ENCODE data around the gene COA1. TPM values are rescaled to one million over a fixed set of nuclear protein-coding genes. Genes with fewer than 3 reads are reported as not detected.
"Not testable (repeated sequence)": the region's sequence is repeated elsewhere in the genome, so short reads cannot be mapped to it uniquely, and the experiment has no call there.

Gene COA1
- total and polyA plus RNA-seq, 9 of the 15 experiments (the other 6 are each of a cell fraction or from before 2014, with no cell fraction given) = 98.9 to 463 (median 181) TPM

GRCh38 chr7:43687866-43688265 lies 41.5 kb downstream of the COA1 start:
- ATAC-seq; H3K4me1 ChIP-seq (replicated peaks in 1 of 2; ENCODE audit: control insufficient read depth in 2 of 2, insufficient read depth in 2 of 2, low read length in 2 of 2); H2AFZ ChIP-seq (ENCODE audit: low read depth, low read length); BruUV-seq (replicated peaks); POLR2A ChIA-PET; intact Hi-C loops (cut with micrococcal nuclease); H3K36me3 ChIP-seq (ENCODE audit: control insufficient read depth, insufficient read depth, low read length); H4K20me1 ChIP-seq (replicated peaks; ENCODE audit: control insufficient read depth, insufficient read depth, low read length); H3K4me2 ChIP-seq (ENCODE audit: insufficient read depth, low read length); H3K9ac ChIP-seq (ENCODE audit: insufficient read depth in 1 of 2, low read depth in 2 of 2, low read length in 2 of 2); DNase-seq (ENCODE audit: extremely low read depth in 1 of 4, low spot score in 3 of 4); H3K9me3 ChIP-seq (replicated peaks; ENCODE audit: control insufficient read depth, insufficient read depth, low read depth, low read length); H3K9me1 ChIP-seq (ENCODE audit: control insufficient read depth, insufficient read depth, low read length); H3K4me3 ChIP-seq; in situ Hi-C loops (cut with MboI); FAIRE-seq; CTCF ChIA-PET (ENCODE audit: low intra/inter-chr PET ratio); H3K27ac ChIP-seq (ENCODE audit: extremely low read depth, low read depth, low read length); H3K27me3 ChIP-seq (ENCODE audit: control insufficient read depth in 2 of 2, insufficient read depth in 2 of 2, low read length in 2 of 2): not testable (repeated sequence)
- WGBS (ENCODE audit: insufficient coverage, low coverage, missing lambda C conversion rate) = 90% methylated on average over 4 of the region's 4 CpGs
- H3K79me2 ChIP-seq (ENCODE audit: control insufficient read depth, insufficient read depth, low read length) = peaks cover 90% of the 10 kb centered on the region
- TF ChIP-seq, protein P1, sequence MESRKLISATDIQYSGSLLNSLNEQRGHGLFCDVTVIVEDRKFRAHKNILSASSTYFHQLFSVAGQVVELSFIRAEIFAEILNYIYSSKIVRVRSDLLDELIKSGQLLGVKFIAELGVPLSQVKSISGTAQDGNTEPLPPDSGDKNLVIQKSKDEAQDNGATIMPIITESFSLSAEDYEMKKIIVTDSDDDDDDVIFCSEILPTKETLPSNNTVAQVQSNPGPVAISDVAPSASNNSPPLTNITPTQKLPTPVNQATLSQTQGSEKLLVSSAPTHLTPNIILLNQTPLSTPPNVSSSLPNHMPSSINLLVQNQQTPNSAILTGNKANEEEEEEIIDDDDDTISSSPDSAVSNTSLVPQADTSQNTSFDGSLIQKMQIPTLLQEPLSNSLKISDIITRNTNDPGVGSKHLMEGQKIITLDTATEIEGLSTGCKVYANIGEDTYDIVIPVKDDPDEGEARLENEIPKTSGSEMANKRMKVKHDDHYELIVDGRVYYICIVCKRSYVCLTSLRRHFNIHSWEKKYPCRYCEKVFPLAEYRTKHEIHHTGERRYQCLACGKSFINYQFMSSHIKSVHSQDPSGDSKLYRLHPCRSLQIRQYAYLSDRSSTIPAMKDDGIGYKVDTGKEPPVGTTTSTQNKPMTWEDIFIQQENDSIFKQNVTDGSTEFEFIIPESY (CRISPR knock-in tag; IDR thresholded peaks at IDR 0.05) = peak; percentile 93

DNA sequence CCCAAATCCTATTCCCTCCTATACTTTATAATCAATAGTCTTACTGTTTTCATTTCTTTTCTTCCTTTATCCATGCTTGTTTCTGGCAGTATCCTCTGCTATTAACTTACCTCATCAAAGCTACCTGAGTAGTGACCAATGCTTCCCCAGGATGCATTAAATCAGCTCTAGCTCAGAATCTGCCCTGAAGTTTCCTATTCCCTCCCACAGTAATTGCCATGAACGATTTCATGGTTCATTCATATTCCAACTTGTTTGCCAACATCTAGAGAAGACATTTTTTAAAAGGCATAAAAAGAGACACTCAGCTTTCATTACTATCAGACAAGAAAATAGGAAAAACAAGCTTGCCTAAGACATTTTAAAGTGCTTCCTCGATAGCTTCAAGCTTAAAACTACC lies 42.3 kb downstream of the COA1 start:
- no TSS peak for BruUV-seq (replicated peaks)
- H3K9ac ChIP-seq (ENCODE audit: insufficient read depth in 1 of 2, low read depth in 2 of 2, low read length in 2 of 2) = no peak overlapping the region
- H4K20me1 ChIP-seq (replicated peaks; ENCODE audit: control insufficient read depth, insufficient read depth, low read length) = no peaks in the 10 kb centered on the region; the same call in 1 of the 2 replicates
- FAIRE-seq (no peak), ATAC-seq (no peak), DNase-seq (ENCODE audit: extremely low read depth in 1 of 4, low spot score in 3 of 4) (no peak)
- ChIA-PET POLR2A (interaction anchor here (0.7 kb wide), 1 partner anchor 14 kb away, joined by 3 read pairs; no protein-coding TSS in a partner anchor), CTCF (ENCODE audit: low intra/inter-chr PET ratio) (no interaction called here)
- 70% methylated on average over 2 of the region's 2 CpGs for WGBS (ENCODE audit: insufficient coverage, low coverage, missing lambda C conversion rate)
- no peak overlapping the region for H2AFZ ChIP-seq (ENCODE audit: low read depth, low read length)
- H3K79me2 ChIP-seq (ENCODE audit: control insufficient read depth, insufficient read depth, low read length) = peaks cover 89% of the 10 kb centered on the region
- H3K9me3 ChIP-seq (replicated peaks; ENCODE audit: control insufficient read depth, insufficient read depth, low read depth, low read length) = peaks cover 2% of the 10 kb centered on the region; the same call in 1 of the 2 replicates
- no peaks in the 10 kb centered on the region for H3K27me3 ChIP-seq (ENCODE audit: control insufficient read depth in 2 of 2, insufficient read depth in 2 of 2, low read length in 2 of 2)
- H3K4me1 ChIP-seq (replicated peaks in 1 of 2; ENCODE audit: control insufficient read depth in 2 of 2, insufficient read depth in 2 of 2, low read length in 2 of 2) = no peaks in the 10 kb centered on the region
- H3K4me2 ChIP-seq (ENCODE audit: insufficient read depth, low read length) = no peak overlapping the region
- TF ChIP-seq BRF1 (IDR thresholded peaks at IDR 0.05; ENCODE audit: borderline replicate concordance, extremely low read depth, insufficient read length) = no peak
- TF ChIP-seq CEBPG (CRISPR knock-in tag; IDR thresholded peaks at IDR 0.05) = no peak
- TF ChIP-seq CEBPG (tag; conservative IDR thresholded peaks at IDR 0.05 in 1 of 2, IDR thresholded peaks at IDR 0.05 in 1 of 2) = no peak
- no peak for TF ChIP-seq NFIX (CRISPR knock-in tag; IDR thresholded peaks at IDR 0.05; ENCODE audit: low read depth)
- no peak for TF ChIP-seq KLF10 (CRISPR knock-in tag; IDR thresholded peaks at IDR 0.05)
- no peak for TF ChIP-seq NR3C1 (CRISPR knock-in tag; IDR thresholded peaks at IDR 0.05)
- TF ChIP-seq, protein P2, sequence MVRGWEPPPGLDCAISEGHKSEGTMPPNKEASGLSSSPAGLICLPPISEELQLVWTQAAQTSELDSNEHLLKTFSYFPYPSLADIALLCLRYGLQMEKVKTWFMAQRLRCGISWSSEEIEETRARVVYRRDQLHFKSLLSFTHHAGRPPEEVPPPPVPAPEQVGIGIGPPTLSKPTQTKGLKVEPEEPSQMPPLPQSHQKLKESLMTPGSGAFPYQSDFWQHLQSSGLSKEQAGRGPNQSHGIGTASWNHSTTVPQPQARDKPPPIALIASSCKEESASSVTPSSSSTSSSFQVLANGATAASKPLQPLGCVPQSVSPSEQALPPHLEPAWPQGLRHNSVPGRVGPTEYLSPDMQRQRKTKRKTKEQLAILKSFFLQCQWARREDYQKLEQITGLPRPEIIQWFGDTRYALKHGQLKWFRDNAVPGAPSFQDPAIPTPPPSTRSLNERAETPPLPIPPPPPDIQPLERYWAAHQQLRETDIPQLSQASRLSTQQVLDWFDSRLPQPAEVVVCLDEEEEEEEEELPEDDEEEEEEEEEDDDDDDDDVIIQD (CRISPR knock-in tag; IDR thresholded peaks at IDR 0.05) = no peak
- TF ChIP-seq, protein P3, sequence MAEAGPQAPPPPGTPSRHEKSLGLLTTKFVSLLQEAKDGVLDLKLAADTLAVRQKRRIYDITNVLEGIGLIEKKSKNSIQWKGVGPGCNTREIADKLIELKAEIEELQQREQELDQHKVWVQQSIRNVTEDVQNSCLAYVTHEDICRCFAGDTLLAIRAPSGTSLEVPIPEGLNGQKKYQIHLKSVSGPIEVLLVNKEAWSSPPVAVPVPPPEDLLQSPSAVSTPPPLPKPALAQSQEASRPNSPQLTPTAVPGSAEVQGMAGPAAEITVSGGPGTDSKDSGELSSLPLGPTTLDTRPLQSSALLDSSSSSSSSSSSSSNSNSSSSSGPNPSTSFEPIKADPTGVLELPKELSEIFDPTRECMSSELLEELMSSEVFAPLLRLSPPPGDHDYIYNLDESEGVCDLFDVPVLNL (CRISPR knock-in tag; IDR thresholded peaks at IDR 0.05; ENCODE audit: low read depth) = no peak
- TF ChIP-seq ZNF124 (CRISPR knock-in tag; IDR thresholded peaks at IDR 0.05) = no peak
- 0 out of 3 replicates have a peak, but pooled peaks cover 5% of the 10 kb centered on the region for H3K36me3 ChIP-seq (ENCODE audit: control insufficient read depth, insufficient read depth, low read length)
- intact Hi-C loops (cut with micrococcal nuclease) = no loop called here
- no peak overlapping the region for H3K4me3 ChIP-seq
- H3K27ac ChIP-seq (ENCODE audit: extremely low read depth, low read depth, low read length) = no peak overlapping the region
- in situ Hi-C loops (cut with MboI) = no loop called here
- H3K9me1 ChIP-seq (ENCODE audit: control insufficient read depth, insufficient read depth, low read length) = no peaks in the 10 kb centered on the region
